Posterior vena cava (tissue), 2 donors: ENCODE measurements around the gene SECISBP2. TPM values are rescaled to one million over a fixed set of nuclear protein-coding genes. Genes with fewer than 3 reads are reported as not detected.
A peak's percentile ranks its signal among the peaks of the same experiment; 100 is the strongest.
"Not testable (repeated sequence)": the region's sequence is repeated elsewhere in the genome, so short reads cannot be mapped to it uniquely, and the experiment has no call there.

Experiments used
- DNase-seq: peaks from one replicate; pipeline ENCODE4 v3.0.0-alpha.2; 2020; ENCODE audit warnings: low spot score
- intact Hi-C, 2 donors: fragments of 100-400 bp; cut with DNase I; formaldehyde crosslinking; loops; one replicate each; pipeline versions ENCODE4 v1.14.1 to v1.14.2; 2022 to 2023
- total RNA-seq, 2 donors: library from RNA; stranded (reverse); fragmentation: NEBNext Ultra II Directional; extraction: Animal tissue kit (Norgen Biotek cat#: 25700); gene quantifications; one replicate each; pipeline ENCODE4 v1.2.1, GENCODE V29; 2021
- donor health status: DM: yes; HTN: yes; CAD: no.
- donor health status: DM: yes; HTN: yes; CAD: no.

SECISBP2 gene
- total RNA-seq, 2 donors from 2014 or later = 35.2 to 36.3 TPM

- intact Hi-C loops = no loop called here
- no peak for DNase-seq
Observed at GRCh38 chr9:89342213-89342612, 23.9 kb downstream of the SECISBP2 start.

DNA sequence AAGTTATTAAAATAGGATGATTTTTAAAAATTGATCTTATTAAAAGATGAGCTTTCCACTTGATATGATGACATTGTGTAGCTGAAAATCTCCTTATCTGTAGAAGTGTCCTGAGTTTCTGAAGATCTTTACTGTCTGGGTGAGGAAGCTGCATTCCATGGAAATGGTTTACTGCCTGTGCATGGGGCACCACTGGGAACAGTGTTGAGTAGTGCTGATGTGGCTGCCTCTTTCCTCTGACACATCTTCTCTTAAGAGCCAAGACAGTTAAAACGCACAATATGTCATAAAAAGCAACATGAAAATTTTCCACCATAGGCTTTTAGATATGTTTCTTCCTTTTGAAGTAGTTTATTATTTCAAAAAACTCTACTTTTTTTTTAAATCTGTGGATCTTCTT is 24.6 kb downstream of the SECISBP2 start:
- no peak for DNase-seq
- intact Hi-C loops = no loop called here

GRCh38 chr9:89343812-89344211 is 25.5 kb downstream of the SECISBP2 start:
- intact Hi-C loops, DNase-seq: not testable (repeated sequence)

GRCh38 chr9:89345476-89345875 is 27.2 kb downstream of the SECISBP2 start:
- DNase-seq = no peak
- intact Hi-C loops = no loop called here

DNA sequence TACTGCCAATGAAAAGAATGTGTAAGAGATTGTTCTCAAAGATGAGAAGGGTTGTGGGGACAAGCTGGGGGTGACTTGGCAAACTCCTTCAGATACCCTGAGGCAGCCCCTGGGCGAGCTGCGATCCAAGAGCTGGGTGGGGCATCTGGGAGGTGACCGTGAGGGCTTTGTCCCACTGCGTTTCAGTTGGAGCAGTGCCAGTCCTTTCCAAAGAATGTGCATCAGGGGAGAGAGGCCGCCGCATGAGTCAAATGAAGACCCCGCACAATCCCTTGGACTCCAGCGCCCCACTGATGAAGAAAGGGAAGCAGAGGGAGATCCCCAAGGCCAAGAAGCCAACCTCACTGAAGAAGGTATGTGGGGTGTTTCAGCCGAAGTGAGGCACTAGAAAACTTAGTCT is 28.4 kb downstream of the SECISBP2 start:
- no peak for DNase-seq
- intact Hi-C loops = no loop called here

- intact Hi-C loops = no loop called here
- DNase-seq = no peak
Observed at GRCh38 chr9:89347651-89348050, 29.4 kb downstream of the SECISBP2 start.

DNA sequence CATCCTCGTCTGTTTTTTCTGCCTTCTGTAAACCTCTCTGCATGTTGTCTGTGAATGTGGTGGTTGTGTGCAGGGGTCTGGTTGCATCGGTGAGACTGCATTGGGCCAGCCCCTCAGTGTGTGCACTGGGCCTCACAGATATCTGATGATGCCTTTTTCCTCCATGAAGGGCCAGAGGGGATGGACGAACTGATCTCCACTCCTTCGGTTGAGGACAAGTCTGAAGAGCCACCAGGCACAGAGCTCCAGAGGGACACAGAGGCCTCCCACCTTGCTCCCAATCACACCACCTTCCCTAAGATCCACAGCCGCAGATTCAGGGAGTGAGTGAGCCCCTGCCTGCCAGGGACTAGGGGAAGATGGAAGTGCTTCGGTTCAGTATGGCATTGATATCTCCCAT is 31.3 kb downstream of the SECISBP2 start:
- no peak for DNase-seq
- intact Hi-C loops = no loop called here

DNA sequence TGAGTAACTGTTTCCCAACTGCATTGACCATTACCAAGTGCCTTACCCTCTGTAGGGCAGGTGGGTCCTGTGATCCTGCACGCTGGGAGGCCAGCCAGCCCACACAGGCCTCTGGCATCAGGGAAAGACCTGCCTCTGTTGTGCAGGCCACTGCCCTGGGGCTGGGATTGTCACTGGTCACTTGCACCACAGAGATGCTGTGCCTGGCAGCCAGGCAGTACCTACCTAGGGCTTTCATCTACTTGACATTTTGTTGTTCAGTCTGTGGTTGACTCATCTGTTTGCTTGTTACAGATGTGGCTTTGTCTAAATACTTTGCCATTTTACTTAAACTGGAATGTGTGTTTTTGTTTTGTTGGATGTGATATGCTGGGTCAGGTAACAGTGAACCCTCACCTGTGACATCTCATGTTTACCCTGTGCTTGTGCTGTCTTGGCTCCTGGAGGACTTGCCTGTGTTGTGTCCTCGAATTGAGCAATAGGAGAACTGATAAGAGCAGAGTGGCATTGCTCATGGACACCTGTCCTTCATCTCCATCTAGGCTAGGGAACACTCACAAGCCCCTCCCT is 32.8 kb downstream of the SECISBP2 start:
- intact Hi-C loops = no loop called here
- no peak for DNase-seq

DNA sequence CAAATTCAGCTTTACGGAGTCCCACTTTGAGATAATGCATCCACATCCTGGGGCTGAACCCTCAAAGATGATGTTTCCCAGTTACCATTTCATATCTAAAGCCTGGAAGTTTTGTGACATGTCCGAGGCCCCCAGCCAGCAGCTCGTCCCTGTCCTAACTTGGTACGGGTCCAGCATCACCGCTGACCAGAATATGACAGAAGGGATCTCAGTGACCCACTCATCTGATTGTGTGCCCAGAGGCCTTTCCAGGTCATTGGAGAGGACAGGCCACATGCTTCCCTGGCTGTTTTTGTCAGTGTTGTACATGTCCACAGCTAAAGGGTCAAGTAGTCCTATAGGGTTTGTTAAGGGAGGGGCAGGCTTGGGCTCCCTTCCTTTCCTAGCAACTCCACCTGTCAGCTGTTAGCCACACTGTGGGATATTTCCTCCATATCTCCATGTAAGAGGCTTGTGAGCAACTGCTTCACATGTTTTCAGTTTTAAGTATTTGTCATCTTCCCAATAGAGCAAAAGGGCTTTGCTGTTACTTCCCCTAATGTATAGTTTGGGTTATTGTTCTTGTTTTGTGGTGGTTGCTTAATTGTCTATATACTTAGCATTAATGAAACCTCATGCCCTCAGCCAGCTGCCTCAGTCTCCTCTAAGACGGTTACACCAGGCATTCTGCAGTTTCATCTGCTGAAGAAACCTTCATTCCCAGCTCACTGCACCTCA is 33.4 kb downstream of the SECISBP2 start:
- no peak for DNase-seq
- intact Hi-C loops = no loop called here

- intact Hi-C loops = no loop called here
Observed at GRCh38 chr9:89352451-89352850, 34.2 kb downstream of the SECISBP2 start.

DNA sequence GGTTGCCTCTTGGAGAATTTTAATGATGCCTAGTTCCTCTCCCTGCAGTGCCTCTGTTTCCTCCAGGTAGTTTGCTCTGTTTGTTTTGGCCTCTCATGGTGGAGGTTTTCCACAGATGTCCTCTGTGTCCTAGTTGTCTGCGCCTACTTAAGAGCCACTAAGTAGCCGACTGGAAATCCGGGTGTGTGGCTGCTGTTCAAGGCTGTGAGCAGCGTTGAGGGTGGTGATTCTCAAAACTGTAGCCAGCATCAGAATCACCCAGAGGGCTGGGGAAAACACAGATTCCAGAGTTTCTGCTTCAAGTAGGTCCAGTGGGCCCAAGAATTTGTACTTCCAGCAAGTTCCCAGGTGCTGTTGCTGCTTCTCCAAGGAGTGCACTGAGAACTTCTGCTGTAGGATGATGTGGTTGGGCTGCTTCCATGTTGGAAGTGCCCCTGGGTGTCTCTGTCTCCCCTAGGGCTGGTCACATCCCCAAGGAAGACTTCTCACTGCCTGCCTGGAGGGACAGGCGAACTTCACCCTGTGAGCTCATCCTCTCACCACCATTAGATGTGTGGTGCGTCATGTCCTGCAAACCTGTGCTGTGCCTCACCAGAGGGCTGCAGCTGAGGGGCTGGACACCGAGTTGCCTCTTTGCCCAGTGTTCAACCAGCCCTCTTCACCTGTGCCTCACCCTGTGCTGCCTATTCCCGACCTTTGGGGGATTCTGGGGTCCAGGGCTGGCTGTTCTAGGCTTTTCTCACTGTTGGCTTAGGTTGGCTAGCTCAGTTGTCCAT is 34.8 kb downstream of the SECISBP2 start:
- DNase-seq = no peak
- intact Hi-C loops = no loop called here

More at GRCh38 chr9:89352451-89352850, 34.2 kb downstream of the SECISBP2 start:
- no peak for DNase-seq

DNA sequence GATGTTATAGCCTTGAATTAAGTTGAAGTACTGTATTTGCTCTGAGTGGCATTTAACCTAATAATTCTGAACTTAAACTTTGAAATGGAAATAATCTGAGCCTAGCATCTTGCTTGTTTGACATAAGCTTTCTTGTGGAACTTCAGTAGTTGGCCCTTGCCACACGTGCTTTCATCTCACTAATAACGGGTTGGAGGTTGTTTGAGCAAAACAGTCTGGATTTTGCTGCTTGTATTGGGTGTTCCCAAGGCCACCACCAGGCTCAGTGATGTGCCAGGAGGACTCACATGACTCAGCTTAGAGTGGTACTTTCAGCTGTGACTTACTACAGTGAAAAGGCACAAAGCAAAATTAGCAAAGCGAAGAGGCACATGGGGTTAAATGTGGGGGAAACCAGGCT is 35.7 kb downstream of the SECISBP2 start:
- DNase-seq = no peak
- intact Hi-C loops = no loop called here

- intact Hi-C loops = no loop called here
- no peak for DNase-seq
Observed at GRCh38 chr9:89354471-89354870, 36.2 kb downstream of the SECISBP2 start.

DNA sequence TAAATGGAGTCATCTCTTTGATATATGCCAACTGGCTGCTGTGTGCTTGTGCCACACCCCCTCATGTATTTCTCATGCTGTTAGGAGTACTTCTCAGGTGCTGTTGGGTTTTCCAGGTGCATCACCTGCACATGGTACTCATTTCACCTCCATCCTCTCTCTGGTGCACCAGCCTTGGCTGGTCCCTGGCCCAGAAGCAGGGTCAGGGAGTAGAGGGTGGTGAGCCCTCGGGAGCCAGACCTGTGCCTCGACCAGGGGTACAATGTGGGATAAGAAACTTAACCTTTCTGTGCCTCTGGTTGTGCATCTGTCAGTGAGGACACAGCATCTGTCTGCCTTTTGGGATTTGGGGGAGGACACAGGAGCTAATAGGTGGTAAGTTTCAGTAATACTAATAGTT is 38.5 kb downstream of the SECISBP2 start:
- DNase-seq = no peak
- intact Hi-C loops = no loop called here

- no peak for DNase-seq
- intact Hi-C loops = no loop called here
Observed at GRCh38 chr9:89357331-89358197, 39.3 kb downstream of the SECISBP2 start.

- DNase-seq = no peak
- intact Hi-C loops = no loop called here
Observed at GRCh38 chr9:89358376-89358916, 40.1 kb downstream of the SECISBP2 start.

- intact Hi-C loops = no loop called here
- no peak for DNase-seq
Observed at GRCh38 chr9:89358985-89359384, 40.7 kb downstream of the SECISBP2 start.

DNA sequence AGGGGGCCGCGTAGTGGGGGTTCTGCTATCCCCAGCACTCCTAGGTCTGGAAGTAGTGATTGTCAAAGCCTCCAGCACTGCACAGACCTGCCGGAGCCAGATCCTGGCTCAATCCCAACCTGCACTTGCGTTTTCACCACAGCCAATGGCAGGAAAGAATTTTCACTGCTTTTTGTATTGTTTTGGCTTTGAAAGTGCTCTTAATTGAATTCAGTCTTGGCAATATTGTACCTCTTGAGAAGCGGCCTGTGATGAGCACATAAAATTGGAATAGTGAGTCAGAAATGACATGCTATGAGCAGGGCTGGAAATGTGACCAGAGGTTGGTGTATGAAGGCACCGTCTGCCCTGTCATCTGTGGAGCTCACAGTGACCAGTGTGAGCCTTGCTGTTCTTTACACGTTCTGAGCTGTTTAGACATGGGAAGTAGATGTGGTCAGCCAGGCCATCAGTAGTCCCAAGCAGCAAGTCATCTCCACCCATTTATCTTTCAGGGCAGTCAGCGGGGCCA is 41.5 kb downstream of the SECISBP2 start:
- DNase-seq = peak; percentile 58
- intact Hi-C loops = no loop called here

GRCh38 chr9:89360465-89360864 is 42.2 kb downstream of the SECISBP2 start:
- intact Hi-C loops = no loop called here
- no peak for DNase-seq
